RWPE1 (cell line): ENCODE results near the gene CYP3A4.

Experiments
- CTCF ChIA-PET: fragments of 350-600 bp; sonication (Branson Sonifier 250); formaldehyde crosslinking; extraction: SDS; loops from one replicate; lab custom pipeline; 2021; lab: Yijun Ruan, JAX
- POLR2A ChIA-PET: fragments of 400-600 bp; formaldehyde crosslinking; extraction: SDS; loops from one replicate; lab custom pipeline; 2020; ENCODE audit warnings: antibody characterized with exemption; ENCODE audit not compliant: low non-redundant PET; lab: Yijun Ruan, JAX
- DNase-seq: peaks from one replicate; pipeline ENCODE4 v3.0.0; 2012; ENCODE audit warnings: low spot score
- H3K27ac ChIP-seq: fragments of 450-650 bp; 2 replicates; pipeline ENCODE4 v1.5.1; 2017
- CTCF ChIP-seq: fragments of 450-650 bp; conservative IDR thresholded peaks from 2 replicates; pipeline ENCODE4 v1.5.1; 2017; ENCODE audit warnings: low read depth, mild to moderate bottlenecking

The CYP3A4 gene

GRCh38 chr7:99792967-99793366 lies 9.0 kb upstream of the CYP3A4 start:
- no peak for TF ChIP-seq CTCF
- POLR2A ChIA-PET = no interaction called here
- no peak overlapping the region for H3K27ac ChIP-seq
- no peak for DNase-seq
- CTCF ChIA-PET = interaction anchor here (0.6 kb wide), 1 partner anchor 37 kb away, joined by 3 read pairs; no protein-coding TSS in a partner anchor

DNA sequence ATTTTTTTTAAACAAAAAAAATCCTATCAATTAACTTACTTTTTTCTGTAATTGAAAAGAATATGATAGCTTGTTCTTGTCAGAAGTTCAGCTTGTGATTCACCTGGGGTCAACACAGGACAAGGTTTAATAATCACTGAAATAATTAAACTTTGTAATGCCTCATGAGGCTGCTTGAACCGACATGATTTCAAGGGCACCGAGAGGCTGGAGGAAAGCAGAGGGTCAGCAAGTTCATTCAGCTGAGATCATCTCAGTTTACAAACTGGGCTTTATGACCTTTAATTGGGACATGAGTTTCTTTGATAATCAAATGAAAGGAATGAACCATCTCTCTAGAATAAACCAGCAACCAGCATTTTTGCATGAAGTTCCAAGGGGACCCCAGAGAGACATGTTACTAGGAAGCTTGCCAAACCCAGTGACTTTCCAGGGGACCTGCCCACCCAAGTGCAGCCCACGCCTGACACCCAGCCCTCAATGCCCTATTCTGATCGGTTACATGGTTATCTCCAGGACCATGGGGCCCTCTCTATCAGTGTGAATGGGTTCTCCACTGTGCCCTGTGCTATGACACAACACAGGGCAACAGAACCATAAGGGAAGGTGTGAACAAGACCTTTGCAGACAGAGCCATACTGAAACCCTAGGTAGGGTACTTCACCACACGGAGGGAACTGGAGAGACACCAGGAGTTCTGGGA lies 7.8 kb upstream of the CYP3A4 start:
- no peak for TF ChIP-seq CTCF
- ChIA-PET CTCF (interaction anchor here (0.6 kb wide), 1 partner anchor 63 kb away, joined by 3 read pairs; no protein-coding TSS in a partner anchor), POLR2A (no interaction called here)
- H3K27ac ChIP-seq = no peak overlapping the region
- DNase-seq = no peak

DNA sequence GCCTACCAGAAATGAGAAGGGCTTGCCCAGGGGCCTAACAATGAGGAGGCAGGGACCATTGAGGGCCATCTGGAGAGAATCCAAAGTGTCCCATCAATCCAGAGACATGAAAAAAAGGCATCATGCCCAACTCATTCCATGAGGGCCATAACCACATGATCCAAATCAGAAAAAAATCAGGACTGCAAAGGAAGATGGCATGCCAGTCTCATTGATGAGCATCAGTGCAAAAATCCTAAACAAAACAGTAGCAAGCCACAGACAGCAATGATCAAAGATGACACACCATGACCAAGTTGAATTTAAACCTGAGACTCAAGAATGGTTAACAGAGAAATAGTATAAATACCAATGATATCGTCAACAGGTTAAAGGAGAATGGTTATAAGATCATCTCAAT lies 7.0 kb upstream of the CYP3A4 start:
- no peak overlapping the region for H3K27ac ChIP-seq
- no peak for TF ChIP-seq CTCF
- POLR2A ChIA-PET = no interaction called here
- CTCF ChIA-PET = interaction anchor here (0.6 kb wide), 1 partner anchor 62 kb away, joined by 3 read pairs; no protein-coding TSS in a partner anchor
- no peak for DNase-seq

DNA sequence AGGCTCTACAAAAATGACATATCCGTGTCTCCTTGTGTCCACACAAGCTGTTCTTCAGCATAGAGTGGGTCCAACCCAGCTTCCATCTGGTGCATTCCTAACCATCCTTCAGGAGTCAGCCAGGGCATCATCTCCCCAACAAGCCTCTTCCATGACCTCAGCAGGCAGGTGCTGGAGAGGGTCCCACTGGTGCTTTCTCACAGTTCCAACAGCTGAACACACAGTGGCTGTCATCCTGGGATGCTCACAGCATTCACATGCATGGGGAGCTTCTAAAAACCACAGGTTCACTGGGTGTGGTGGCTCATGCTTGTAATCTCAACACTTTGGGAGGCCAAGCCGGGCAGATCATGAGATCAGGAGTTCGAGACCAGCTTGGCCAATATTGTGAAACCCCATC lies 6.4 kb upstream of the CYP3A4 start:
- no peak overlapping the region for H3K27ac ChIP-seq
- CTCF ChIA-PET = no interaction called here
- DNase-seq = no peak
- no peak for TF ChIP-seq CTCF
- POLR2A ChIA-PET = no interaction called here

- DNase-seq = no peak
- POLR2A ChIA-PET = no interaction called here
- H3K27ac ChIP-seq = no peak overlapping the region
- TF ChIP-seq CTCF = no peak
- CTCF ChIA-PET = no interaction called here
Observed at GRCh38 chr7:99789441-99790070, 5.6 kb upstream of the CYP3A4 start.

- DNase-seq = no peak
- H3K27ac ChIP-seq = no peak overlapping the region
- POLR2A ChIA-PET = no interaction called here
- CTCF ChIA-PET = no interaction called here
- no peak for TF ChIP-seq CTCF
Observed at GRCh38 chr7:99788554-99788953, 4.6 kb upstream of the CYP3A4 start.
